ENCODE measurements around the gene TMPRSS2. TPM values are rescaled to one million over a fixed set of nuclear protein-coding genes. Genes with fewer than 3 reads are reported as not detected.

The TMPRSS2 gene
- total and polyA plus RNA-seq, 3 donors from 2014 or later = 2.3 to 5.6 (median 3.9) TPM

GRCh38 chr21:41429305-41429704 lies 78.7 kb downstream of the TMPRSS2 start:
- TF ChIP-seq POLR2A (IDR thresholded peaks at IDR 0.05) (no peak), CTCF (IDR thresholded peaks at IDR 0.05) (no peak)
- Histone ChIP-seq H3K9me3 (no peaks in the 10 kb centered on the region), H3K4me3 (no peak overlapping the region), H3K36me3 (ENCODE audit: low read depth, missing control alignments) (no peaks in the 10 kb centered on the region), H3K4me1 (peaks cover 5% of the 10 kb centered on the region), H3K27ac (no peak overlapping the region), H3K27me3 (no peaks in the 10 kb centered on the region)
- intact Hi-C loops (cut with DNase I; ENCODE audit: low total_unique reads) = no loop called here
- peak; percentile 2 for DNase-seq
- WGBS, 2 donors = 90 to 97% methylated on average over 3 of the region's 3 CpGs

DNA sequence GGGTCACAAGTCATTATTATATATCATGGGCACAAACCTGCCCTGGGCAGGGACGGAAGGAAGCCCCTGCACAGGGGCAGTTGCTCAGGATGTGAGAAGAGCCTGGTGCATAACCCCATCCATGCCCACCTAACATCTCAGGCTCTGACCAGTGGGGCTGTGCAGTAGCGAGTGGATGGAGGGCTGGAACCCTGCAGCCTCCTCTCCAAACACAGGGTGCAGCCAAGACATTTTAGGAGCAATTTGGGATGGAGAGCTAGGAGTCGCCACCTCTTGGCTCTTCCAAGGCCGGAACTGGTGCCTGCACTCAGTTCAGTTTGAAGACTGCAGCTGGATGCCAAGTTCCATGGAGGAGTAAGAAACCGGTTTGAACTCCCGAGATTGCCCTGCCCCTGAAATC lies 79.1 kb downstream of the TMPRSS2 start:
- H3K9me3 ChIP-seq = no peaks in the 10 kb centered on the region
- no peak overlapping the region for H3K27ac ChIP-seq
- no peaks in the 10 kb centered on the region for H3K36me3 ChIP-seq (ENCODE audit: low read depth, missing control alignments)
- H3K27me3 ChIP-seq = no peaks in the 10 kb centered on the region
- WGBS, 2 donors = 89 to 94% methylated on average over 6 of the region's 6 CpGs
- DNase-seq = peak; percentile 2
- TF ChIP-seq CTCF (IDR thresholded peaks at IDR 0.05) = no peak
- no peak for TF ChIP-seq POLR2A (IDR thresholded peaks at IDR 0.05)
- intact Hi-C loops (cut with DNase I; ENCODE audit: low total_unique reads) = no loop called here
- peaks cover 5% of the 10 kb centered on the region for H3K4me1 ChIP-seq
- no peak overlapping the region for H3K4me3 ChIP-seq

GRCh38 chr21:41428311-41428710 lies 79.6 kb downstream of the TMPRSS2 start:
- no peaks in the 10 kb centered on the region for H3K36me3 ChIP-seq (ENCODE audit: low read depth, missing control alignments)
- TF ChIP-seq POLR2A (IDR thresholded peaks at IDR 0.05) (no peak), CTCF (IDR thresholded peaks at IDR 0.05) (no peak)
- no peak overlapping the region for H3K27ac ChIP-seq
- DNase-seq = peak; percentile 4
- 97% methylated on average over 8 of the region's 8 CpGs for WGBS, 2 donors
- no peak overlapping the region for H3K4me3 ChIP-seq
- intact Hi-C loops (cut with DNase I; ENCODE audit: low total_unique reads) = no loop called here
- no peaks in the 10 kb centered on the region for H3K9me3 ChIP-seq
- H3K27me3 ChIP-seq = no peaks in the 10 kb centered on the region
- peaks cover 5% of the 10 kb centered on the region for H3K4me1 ChIP-seq

- Histone ChIP-seq H3K27me3 (no peaks in the 10 kb centered on the region), H3K36me3 (ENCODE audit: low read depth, missing control alignments) (no peaks in the 10 kb centered on the region), H3K4me3 (no peak overlapping the region), H3K4me1 (peaks cover 5% of the 10 kb centered on the region), H3K27ac (no peak overlapping the region), H3K9me3 (no peaks in the 10 kb centered on the region)
- intact Hi-C loops (cut with DNase I; ENCODE audit: low total_unique reads) = no loop called here
- TF ChIP-seq POLR2A (IDR thresholded peaks at IDR 0.05) = no peak
- no peak for TF ChIP-seq CTCF (IDR thresholded peaks at IDR 0.05)
- 84 to 86% methylated on average over 8 of the region's 8 CpGs for WGBS, 2 donors
- DNase-seq = peak; percentile 2
Observed at GRCh38 chr21:41427556-41427955, 80.4 kb downstream of the TMPRSS2 start.

- WGBS, 2 donors = 17 to 29% methylated on average over 11 to 41 of the region's 41 CpGs
- peak overlapping the region; percentile 66 to 82 for H3K4me3 ChIP-seq
- H3K36me3 ChIP-seq (ENCODE audit: low read depth, missing control alignments) = no peaks in the 10 kb centered on the region
- no peaks in the 10 kb centered on the region for H3K9me3 ChIP-seq
- H3K4me1 ChIP-seq = peaks cover 5% of the 10 kb centered on the region
- no peaks in the 10 kb centered on the region for H3K27me3 ChIP-seq
- intact Hi-C loops (cut with DNase I; ENCODE audit: low total_unique reads) = no loop called here
- TF ChIP-seq CTCF (IDR thresholded peaks at IDR 0.05) (no peak), POLR2A (IDR thresholded peaks at IDR 0.05) (no peak)
- H3K27ac ChIP-seq = peak overlapping the region; percentile 52 to 64
- peak; percentile 13 for DNase-seq
Observed at GRCh38 chr21:41426676-41427404, 81.1 kb downstream of the TMPRSS2 start.
